Metanephros (tissue), 2 donors: ENCODE data around the gene YY1. TPM values are rescaled to one million over a fixed set of nuclear protein-coding genes. Genes with fewer than 3 reads are reported as not detected.

ENCODE experiments used
- small RNA-seq: library from RNA; depleted of rRNA; stranded (forward); fragments of <200 nt; gene quantifications from one replicate; pipeline ENCODE3, GENCODE V24; 2014; ENCODE audit warnings: low replicate concordance
- total RNA-seq: library from RNA; depleted of rRNA; stranded (reverse); fragments of >200 nt; gene quantifications from one replicate; pipeline ENCODE4 v1.2.3, GENCODE V29; 2014

YY1 gene
- 51.4 TPM for total RNA-seq

GRCh38 chr14:100238419-100239210 lies at the start of gene YY1:
TSS of gene YY1 (plus strand) at chr14:100239144. CDS start at chr14:100239245, 101 bp downstream.

GRCh38 chr14:100306101-100306997 lies 67.4 kb downstream of the YY1 start, which contains the start of gene SLC25A29:
TSS of gene SLC25A29 (minus strand) at chr14:100306444. CDS start at chr14:100306232, 212 bp downstream.

GRCh38 chr14:100323121-100323941 lies 84.4 kb downstream of the YY1 start, which contains the start of gene SLC25A47:
TSS of gene SLC25A47 (plus strand) at chr14:100323339. CDS start at chr14:100323415, 76 bp downstream.

Small RNAs within 50 kb of the gene (small RNA-seq; reads per million reads assigned to genes)
- gene MIR345 (32.0 reads per million, percentile 96 among the genes with 10 or more reads in this experiment), gene RN7SL523P (not detected)

Other genes with a start within 250 kb of the YY1 start
- gene EVL, start 173.7 kb upstream of the YY1 start, total RNA-seq: 66.4 TPM
- gene DEGS2, start 79.5 kb upstream of the YY1 start, total RNA-seq: 11.5 TPM
- gene SLC25A29, start 67.3 kb downstream of the YY1 start, total RNA-seq: 52.7 TPM
- not detected for gene SLC25A47, start 84.2 kb downstream of the YY1 start, total RNA-seq
- 11.2 TPM for gene WDR25, start 137.3 kb downstream of the YY1 start, total RNA-seq